ENCODE results near the gene ABHD14A. TPM values are rescaled to one million over a fixed set of nuclear protein-coding genes. Genes with fewer than 3 reads are reported as not detected.

Gene ABHD14A
- total RNA-seq, 4 donors from 2014 or later = 10.0 to 22.3 (median 15.8) TPM

- no peak for DNase-seq (ENCODE audit: extremely low spot score)
- H3K9me3 ChIP-seq = no peaks in the 10 kb centered on the region
- 72% methylated on average over 4 of the region's 4 CpGs for WGBS
- no peak overlapping the region for H3K27ac ChIP-seq (replicated peaks in 1 of 4)
- H3K4me1 ChIP-seq = peaks cover 25 to 27% (median 26%) of the 10 kb centered on the region in 4 donors
- TF ChIP-seq EP300 (IDR thresholded peaks at IDR 0.05) = no peak
- no peak for TF ChIP-seq POLR2AphosphoS5 (IDR thresholded peaks at IDR 0.05)
- no peak for TF ChIP-seq POLR2A (IDR thresholded peaks at IDR 0.05; ENCODE audit: low read depth)
- TF ChIP-seq CTCF (IDR thresholded peaks at IDR 0.05) = no peak
- intact Hi-C loops (cut with DNase I) = loop anchor here (10.0 kb wide), 1 partner anchor 338 kb away; no protein-coding TSS in a partner anchor
- H3K4me3 ChIP-seq = no peak overlapping the region
- H3K27me3 ChIP-seq = no peaks in the 10 kb centered on the region
- no peaks in the 10 kb centered on the region for H3K36me3 ChIP-seq
These were observed 32.4 kb downstream of the ABHD14A start for GRCh38 chr3:52007291-52007690.

- H3K4me3 ChIP-seq = no peak overlapping the region
- no peak for TF ChIP-seq EP300 (IDR thresholded peaks at IDR 0.05)
- TF ChIP-seq CTCF (IDR thresholded peaks at IDR 0.05) = no peak
- TF ChIP-seq POLR2A (IDR thresholded peaks at IDR 0.05; ENCODE audit: low read depth) = no peak
- TF ChIP-seq POLR2AphosphoS5 (IDR thresholded peaks at IDR 0.05) = no peak
- intact Hi-C loops (cut with DNase I) = no loop called here
- H3K27ac ChIP-seq (replicated peaks in 1 of 4) = no peak overlapping the region
- peaks cover 11 to 27% (median 12%) of the 10 kb centered on the region in 4 donors for H3K4me1 ChIP-seq
- no peak for DNase-seq (ENCODE audit: extremely low spot score)
- no peaks in the 10 kb centered on the region for H3K9me3 ChIP-seq
- H3K27me3 ChIP-seq = no peaks in the 10 kb centered on the region
- no peaks in the 10 kb centered on the region for H3K36me3 ChIP-seq
These were observed 35.6 kb downstream of the ABHD14A start for GRCh38 chr3:52010431-52010830.

- no peak for DNase-seq (ENCODE audit: extremely low spot score)
- peaks cover 0 to 24% (median 5%) of the 10 kb centered on the region in 4 donors for H3K4me1 ChIP-seq
- no peaks in the 10 kb centered on the region for H3K36me3 ChIP-seq
- TF ChIP-seq POLR2A (IDR thresholded peaks at IDR 0.05; ENCODE audit: low read depth) (no peak), POLR2AphosphoS5 (IDR thresholded peaks at IDR 0.05) (peak in 1 of 2 donors; percentile 16), CTCF (IDR thresholded peaks at IDR 0.05) (no peak), EP300 (IDR thresholded peaks at IDR 0.05) (no peak)
- H3K27ac ChIP-seq (replicated peaks in 1 of 4) = no peak overlapping the region
- intact Hi-C loops (cut with DNase I) = no loop called here
- H3K9me3 ChIP-seq = no peaks in the 10 kb centered on the region
- no peaks in the 10 kb centered on the region for H3K27me3 ChIP-seq
- WGBS = 71% methylated on average over 3 of the region's 7 CpGs
- no peak overlapping the region for H3K4me3 ChIP-seq
These were observed 37.8 kb downstream of the ABHD14A start for GRCh38 chr3:52012699-52013098.

GRCh38 chr3:52013802-52014598 is 39.1 kb downstream of the ABHD14A start:
- Histone ChIP-seq H3K36me3 (no peaks in the 10 kb centered on the region), H3K27ac (replicated peaks in 1 of 4) (no peak overlapping the region), H3K9me3 (no peaks in the 10 kb centered on the region), H3K27me3 (no peaks in the 10 kb centered on the region), H3K4me3 (no peak overlapping the region), H3K4me1 (peaks cover under 1 to 31% (median 10%) of the 10 kb centered on the region in 4 donors)
- WGBS = 94% methylated on average over 5 of the region's 6 CpGs
- intact Hi-C loops (cut with DNase I) = no loop called here
- TF ChIP-seq POLR2A (IDR thresholded peaks at IDR 0.05; ENCODE audit: low read depth) (no peak), EP300 (IDR thresholded peaks at IDR 0.05) (no peak), CTCF (IDR thresholded peaks at IDR 0.05) (no peak), POLR2AphosphoS5 (IDR thresholded peaks at IDR 0.05) (no peak)
- no peak for DNase-seq (ENCODE audit: extremely low spot score)

All from esophagus muscularis mucosa (tissue), 4 donors.